Sigmoid colon (tissue), 4 donors: ENCODE results near the gene P2RY8.

Experiments used
- EP300 ChIP-seq, 4 donors: sonication (generic); formaldehyde crosslinking; IDR thresholded peaks; one replicate each; pipeline ENCODE4 v1.6.1; 2017; ENCODE audit warnings: antibody characterized with exemption in 4 of 4
- POLR2A ChIP-seq, 2 donors: fragments of 450-650 bp; IDR thresholded peaks; one replicate each; pipeline ENCODE4 v1.6.1; 2016; ENCODE audit warnings: antibody characterized with exemption in 2 of 2, mild to moderate bottlenecking in 2 of 2, moderate library complexity in 2 of 2
- POLR2AphosphoS5 ChIP-seq, 4 donors: sonication (generic); formaldehyde crosslinking; IDR thresholded peaks; one replicate each; pipeline ENCODE4 v1.6.1; 2017; ENCODE audit warnings: antibody characterized with exemption in 4 of 4
- TF ChIP-seq, protein P1 (sequence below), 4 experiments: fragments of 450-650 bp in 3 of 4; fragments of 200-600 bp in 1 of 4; IDR thresholded peaks; one replicate each; pipeline ENCODE4 v1.5.1; 2016 to 2019; ENCODE audit warnings: antibody characterized with exemption in 4 of 4, mild to moderate bottlenecking in 3 of 4, moderate library complexity in 2 of 4

DNA sequence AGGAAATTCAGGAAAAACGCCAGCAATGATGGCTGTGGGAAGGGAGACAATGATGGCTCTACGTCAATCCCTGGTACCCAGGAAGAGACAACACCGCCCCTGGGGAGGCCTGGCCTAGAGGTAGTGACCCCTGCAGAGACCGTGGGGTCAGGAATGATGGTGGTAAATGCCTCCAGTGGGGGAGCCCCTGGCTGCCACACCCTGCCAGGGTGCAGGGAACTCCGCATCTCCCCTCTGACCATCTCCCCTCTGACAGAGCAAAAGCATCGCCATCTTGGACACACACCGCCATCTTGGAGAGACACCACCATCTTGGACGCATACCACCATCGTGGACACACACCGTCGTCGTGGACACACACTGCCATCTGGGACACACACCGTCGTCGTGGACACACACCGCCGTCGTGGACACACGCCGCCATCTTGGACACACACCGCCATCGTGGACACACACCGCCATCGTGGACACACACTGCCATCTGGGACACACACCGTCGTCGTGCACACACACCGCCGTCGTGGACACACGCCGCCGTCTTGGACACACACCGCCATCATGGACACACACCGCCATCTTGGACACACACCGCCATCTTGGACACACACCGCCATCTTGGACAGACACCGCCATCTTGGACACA, 94.1 kb downstream of the P2RY8 start:
- TF ChIP-seq, protein P1, sequence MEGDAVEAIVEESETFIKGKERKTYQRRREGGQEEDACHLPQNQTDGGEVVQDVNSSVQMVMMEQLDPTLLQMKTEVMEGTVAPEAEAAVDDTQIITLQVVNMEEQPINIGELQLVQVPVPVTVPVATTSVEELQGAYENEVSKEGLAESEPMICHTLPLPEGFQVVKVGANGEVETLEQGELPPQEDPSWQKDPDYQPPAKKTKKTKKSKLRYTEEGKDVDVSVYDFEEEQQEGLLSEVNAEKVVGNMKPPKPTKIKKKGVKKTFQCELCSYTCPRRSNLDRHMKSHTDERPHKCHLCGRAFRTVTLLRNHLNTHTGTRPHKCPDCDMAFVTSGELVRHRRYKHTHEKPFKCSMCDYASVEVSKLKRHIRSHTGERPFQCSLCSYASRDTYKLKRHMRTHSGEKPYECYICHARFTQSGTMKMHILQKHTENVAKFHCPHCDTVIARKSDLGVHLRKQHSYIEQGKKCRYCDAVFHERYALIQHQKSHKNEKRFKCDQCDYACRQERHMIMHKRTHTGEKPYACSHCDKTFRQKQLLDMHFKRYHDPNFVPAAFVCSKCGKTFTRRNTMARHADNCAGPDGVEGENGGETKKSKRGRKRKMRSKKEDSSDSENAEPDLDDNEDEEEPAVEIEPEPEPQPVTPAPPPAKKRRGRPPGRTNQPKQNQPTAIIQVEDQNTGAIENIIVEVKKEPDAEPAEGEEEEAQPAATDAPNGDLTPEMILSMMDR (IDR thresholded peaks at IDR 0.05): no peak
- no peak for TF ChIP-seq POLR2A (IDR thresholded peaks at IDR 0.05)
- TF ChIP-seq POLR2AphosphoS5 (IDR thresholded peaks at IDR 0.05): no peak
- TF ChIP-seq EP300 (IDR thresholded peaks at IDR 0.05): no peak
